NT2/D1 (cell line): Measurements from ENCODE around the gene FCER1G.
"Not testable (repeated sequence)": the region's sequence is repeated elsewhere in the genome, so short reads cannot be mapped to it uniquely, and the experiment has no call there.

Source experiments
- YY1 ChIP-seq: IDR thresholded peaks from 2 replicates; pipeline ENCODE4 v1.6.1; 2011; ENCODE audit not compliant: insufficient read length, insufficient read depth
- ZNF274 ChIP-seq: IDR thresholded peaks from 2 replicates; pipeline ENCODE4 v1.6.1; 2011; ENCODE audit warnings: mild to moderate bottlenecking, low read depth, low read length

DNA sequence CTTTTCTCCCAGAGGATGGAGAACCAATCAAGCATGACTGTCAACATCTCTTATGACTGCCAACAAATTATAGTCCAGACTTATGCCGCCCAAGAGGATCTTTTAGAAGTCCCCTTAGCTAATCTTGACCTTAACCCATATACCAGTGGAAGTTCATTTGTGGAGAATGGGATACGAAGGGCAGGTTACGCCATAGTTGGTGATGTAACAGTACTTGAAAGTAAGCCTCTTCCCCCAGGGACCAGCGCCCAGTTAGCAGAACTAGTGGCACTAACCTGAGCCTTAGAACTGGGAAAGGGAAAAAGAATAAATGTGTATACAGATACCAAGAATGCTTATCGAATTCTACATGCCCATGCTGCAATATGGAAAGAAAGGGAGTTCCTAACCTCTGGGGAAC is 40.2 kb downstream of the FCER1G start:
- TF ChIP-seq YY1, ZNF274: not testable (repeated sequence)
